A673 (cell line): Measurements from ENCODE around the gene MAGI1. TPM values are rescaled to one million over a fixed set of nuclear protein-coding genes. Genes with fewer than 3 reads are reported as not detected.

Experiments used
- BruUV-seq: library from RNA; stranded (reverse); fragments of 400-500 nt; replicated peaks from 2 replicates; lab custom pipeline; 2021; lab: Mats Ljungman, UMichigan
- CTCF ChIA-PET: fragments of 300-600 bp; sonication (Branson Sonifier 250); formaldehyde crosslinking; loops from one replicate; lab custom pipeline; 2022; ENCODE audit warnings: antibody characterized with exemption; lab: Charles Lee
- POLR2A ChIA-PET: fragments of 300-600 bp; sonication (Branson Sonifier 250); formaldehyde crosslinking; loops from one replicate; lab custom pipeline; 2022; ENCODE audit warnings: antibody characterized with exemption; ENCODE audit not compliant: low non-redundant PET; lab: Charles Lee
- DNase-seq: peaks from one replicate; pipeline ENCODE4 v3.0.0-alpha.2; 2015; ENCODE audit warnings: low spot score
- H3K27ac ChIP-seq: fragments of 200-600 bp; sonication (generic); 2 replicates; pipeline ENCODE4 v1.5.1; 2016; ENCODE audit warnings: mixed run types, low read depth, mild to moderate bottlenecking, mixed read lengths, antibody characterized with exemption, low read length; ENCODE audit not compliant: poor library complexity, severe bottlenecking
- H3K27me3 ChIP-seq: fragments of 200-600 bp; sonication (generic); replicated peaks from 2 replicates; pipeline ENCODE4 v1.6.1; 2017; ENCODE audit warnings: mixed run types, low read depth, mild to moderate bottlenecking, mixed read lengths, antibody characterized with exemption, low read length; ENCODE audit not compliant: insufficient read depth, poor library complexity
- H3K36me3 ChIP-seq: fragments of 200-600 bp; sonication (generic); 2 replicates; pipeline ENCODE4 v1.6.1; 2016; ENCODE audit warnings: mixed run types, mild to moderate bottlenecking, mixed read lengths, antibody characterized with exemption, low read length; ENCODE audit not compliant: insufficient read depth, poor library complexity, severe bottlenecking
- H3K4me1 ChIP-seq: fragments of 200-600 bp; sonication (generic); 2 replicates; pipeline ENCODE4 v1.6.1; 2017; ENCODE audit warnings: mixed run types, mild to moderate bottlenecking, mixed read lengths, antibody characterized with exemption, low read length; ENCODE audit not compliant: insufficient read depth, poor library complexity, severe bottlenecking
- H3K4me3 ChIP-seq: fragments of 200-600 bp; sonication (generic); 2 replicates; pipeline ENCODE4 v1.5.1; 2016; ENCODE audit warnings: low read depth, mixed run types, mild to moderate bottlenecking, mixed read lengths, low read length; ENCODE audit not compliant: poor library complexity, severe bottlenecking
- H3K9me3 ChIP-seq: fragments of 200-600 bp; sonication (generic); 2 replicates; pipeline ENCODE4 v1.6.1; 2016; ENCODE audit warnings: mixed run types, low read depth, mild to moderate bottlenecking, mixed read lengths, antibody characterized with exemption, low read length; ENCODE audit not compliant: poor library complexity, severe bottlenecking
- EZH2 ChIP-seq: fragments of 200-600 bp; sonication (generic); IDR thresholded peaks from 2 replicates; pipeline ENCODE4 v1.6.1; 2017; ENCODE audit warnings: borderline replicate concordance, low read depth, mild to moderate bottlenecking, mixed read lengths, antibody characterized with exemption, low read length; ENCODE audit not compliant: poor library complexity, severe bottlenecking
- intact Hi-C: fragments of 100-400 bp; cut with micrococcal nuclease; formaldehyde crosslinking; loops from one replicate; pipeline ENCODE4 v1.10.0; 2022; ENCODE audit not compliant: unreplicated experiment
- total RNA-seq: library from RNA; stranded (reverse); gene quantifications from 2 replicates; pipeline ENCODE4 v1.2.3, GENCODE V29; 2021
- TF ChIP-seq, protein P1 (sequence below): fragments of 300-800, 200-600 bp; sonication (generic); conservative IDR thresholded peaks from 2 replicates; pipeline ENCODE4 v1.5.1; 2017; ENCODE audit warnings: low read depth, mild to moderate bottlenecking, antibody characterized with exemption, low read length, moderate library complexity, mixed read lengths

Gene MAGI1
- total RNA-seq, 1 experiment from 2014 or later: 30.5 TPM

DNA sequence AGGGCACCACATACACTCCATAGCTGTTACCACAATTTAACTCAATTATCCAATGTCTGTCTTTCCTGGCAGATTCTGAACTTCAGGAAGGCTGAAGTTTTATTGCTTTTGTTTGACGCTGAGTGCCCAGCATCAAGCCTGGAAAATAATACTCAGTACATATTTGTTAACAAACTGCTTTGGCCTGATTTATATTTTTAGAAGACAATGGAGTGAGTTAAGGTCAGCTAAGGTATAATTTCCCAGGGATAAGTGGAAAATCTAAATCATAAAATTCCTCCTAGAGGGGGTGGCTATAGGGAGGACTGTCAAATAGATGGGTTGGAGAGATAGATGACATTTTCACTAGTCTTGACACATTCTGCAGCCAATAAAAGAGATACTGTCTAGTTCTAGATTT lies 691.6 kb downstream of the MAGI1 start:
- ChIA-PET CTCF (no interaction called here), POLR2A (no interaction called here)
- Histone ChIP-seq H3K27ac (no peak overlapping the region), H3K36me3 (no peaks in the 10 kb centered on the region), H3K9me3 (no peaks in the 10 kb centered on the region), H3K4me1 (no peaks in the 10 kb centered on the region), H3K27me3 (no peaks in the 10 kb centered on the region), H3K4me3 (no peak overlapping the region)
- intact Hi-C loops: no loop called here
- BruUV-seq: no TSS peak
- no peak for DNase-seq
- TF ChIP-seq, protein P1, sequence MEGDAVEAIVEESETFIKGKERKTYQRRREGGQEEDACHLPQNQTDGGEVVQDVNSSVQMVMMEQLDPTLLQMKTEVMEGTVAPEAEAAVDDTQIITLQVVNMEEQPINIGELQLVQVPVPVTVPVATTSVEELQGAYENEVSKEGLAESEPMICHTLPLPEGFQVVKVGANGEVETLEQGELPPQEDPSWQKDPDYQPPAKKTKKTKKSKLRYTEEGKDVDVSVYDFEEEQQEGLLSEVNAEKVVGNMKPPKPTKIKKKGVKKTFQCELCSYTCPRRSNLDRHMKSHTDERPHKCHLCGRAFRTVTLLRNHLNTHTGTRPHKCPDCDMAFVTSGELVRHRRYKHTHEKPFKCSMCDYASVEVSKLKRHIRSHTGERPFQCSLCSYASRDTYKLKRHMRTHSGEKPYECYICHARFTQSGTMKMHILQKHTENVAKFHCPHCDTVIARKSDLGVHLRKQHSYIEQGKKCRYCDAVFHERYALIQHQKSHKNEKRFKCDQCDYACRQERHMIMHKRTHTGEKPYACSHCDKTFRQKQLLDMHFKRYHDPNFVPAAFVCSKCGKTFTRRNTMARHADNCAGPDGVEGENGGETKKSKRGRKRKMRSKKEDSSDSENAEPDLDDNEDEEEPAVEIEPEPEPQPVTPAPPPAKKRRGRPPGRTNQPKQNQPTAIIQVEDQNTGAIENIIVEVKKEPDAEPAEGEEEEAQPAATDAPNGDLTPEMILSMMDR: no peak
- TF ChIP-seq EZH2: no peak

DNA sequence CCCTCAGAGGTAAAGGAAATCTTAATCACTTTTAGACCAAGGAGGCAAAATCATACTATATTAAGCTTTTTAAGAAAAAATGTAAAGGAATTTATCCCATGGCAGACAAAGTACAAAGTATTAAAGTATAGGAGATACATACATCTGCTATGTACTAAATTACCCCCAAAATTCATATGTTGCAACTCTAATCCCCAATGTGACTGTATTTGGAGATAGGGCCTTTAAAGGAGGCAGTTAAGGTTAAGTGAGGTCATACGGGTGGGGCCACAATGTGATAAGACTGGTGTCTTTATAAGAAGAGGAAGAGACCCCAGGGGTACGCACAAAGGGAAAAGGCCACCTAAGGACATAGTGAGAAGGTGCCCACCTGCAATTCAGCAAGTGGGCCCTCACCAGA lies 693.9 kb downstream of the MAGI1 start:
- POLR2A ChIA-PET: no interaction called here
- no peak for TF ChIP-seq EZH2
- TF ChIP-seq, protein P1: no peak
- no peak for DNase-seq
- CTCF ChIA-PET: interaction anchor here (0.6 kb wide), 1 partner anchor 662 kb away, joined by 3 read pairs; no protein-coding TSS in a partner anchor
- H3K9me3 ChIP-seq: no peaks in the 10 kb centered on the region
- H3K36me3 ChIP-seq: no peaks in the 10 kb centered on the region
- H3K4me3 ChIP-seq: no peak overlapping the region
- no peaks in the 10 kb centered on the region for H3K27me3 ChIP-seq
- intact Hi-C loops: loop anchor here (5.0 kb wide), 1 partner anchor 852 kb away; no protein-coding TSS in a partner anchor
- H3K4me1 ChIP-seq: no peaks in the 10 kb centered on the region
- no TSS peak for BruUV-seq
- H3K27ac ChIP-seq: no peak overlapping the region

DNA sequence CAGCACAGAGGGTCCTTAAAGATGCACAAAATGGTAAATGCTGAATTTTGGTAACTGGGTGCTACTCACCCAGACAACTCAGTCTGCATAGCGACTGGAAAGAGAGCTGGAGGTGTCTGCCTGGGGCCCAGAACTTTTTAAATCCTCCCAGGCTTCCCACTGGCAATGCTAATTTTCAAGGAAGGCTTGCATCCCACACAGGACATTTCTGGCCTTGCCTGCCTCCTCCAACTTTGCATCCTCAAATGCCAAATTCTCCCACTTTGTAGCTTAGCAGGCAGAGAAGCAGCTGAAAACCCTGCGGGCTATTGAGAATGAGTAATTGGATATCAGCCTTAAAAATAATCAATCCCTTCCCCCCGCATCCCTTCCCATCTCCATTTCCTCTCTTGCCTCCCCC lies 694.3 kb downstream of the MAGI1 start:
- intact Hi-C loops: loop anchor here (5.0 kb wide), 1 partner anchor 853 kb away; no protein-coding TSS in a partner anchor
- ChIA-PET CTCF (no interaction called here), POLR2A (no interaction called here)
- no TSS peak for BruUV-seq
- Histone ChIP-seq H3K27me3 (no peaks in the 10 kb centered on the region), H3K4me1 (no peaks in the 10 kb centered on the region), H3K9me3 (no peaks in the 10 kb centered on the region), H3K4me3 (no peak overlapping the region), H3K27ac (no peak overlapping the region), H3K36me3 (no peaks in the 10 kb centered on the region)
- DNase-seq: no peak
- no peak for TF ChIP-seq EZH2
- TF ChIP-seq, protein P1: no peak
